GM18511 (cell line): ENCODE data around the gene BPIFB1.

Experiments used
- ATAC-seq: cut with Tn5 transposase; IDR thresholded peaks from one replicate; pipeline ENCODE4 v1.9.1; 2021; ENCODE audit warnings: mild to moderate bottlenecking, moderate library complexity; ENCODE audit not compliant: unreplicated experiment

The BPIFB1 gene

GRCh38 chr20:33272155-33272873, 10.7 kb upstream of the BPIFB1 start:
- no peak for ATAC-seq

DNA sequence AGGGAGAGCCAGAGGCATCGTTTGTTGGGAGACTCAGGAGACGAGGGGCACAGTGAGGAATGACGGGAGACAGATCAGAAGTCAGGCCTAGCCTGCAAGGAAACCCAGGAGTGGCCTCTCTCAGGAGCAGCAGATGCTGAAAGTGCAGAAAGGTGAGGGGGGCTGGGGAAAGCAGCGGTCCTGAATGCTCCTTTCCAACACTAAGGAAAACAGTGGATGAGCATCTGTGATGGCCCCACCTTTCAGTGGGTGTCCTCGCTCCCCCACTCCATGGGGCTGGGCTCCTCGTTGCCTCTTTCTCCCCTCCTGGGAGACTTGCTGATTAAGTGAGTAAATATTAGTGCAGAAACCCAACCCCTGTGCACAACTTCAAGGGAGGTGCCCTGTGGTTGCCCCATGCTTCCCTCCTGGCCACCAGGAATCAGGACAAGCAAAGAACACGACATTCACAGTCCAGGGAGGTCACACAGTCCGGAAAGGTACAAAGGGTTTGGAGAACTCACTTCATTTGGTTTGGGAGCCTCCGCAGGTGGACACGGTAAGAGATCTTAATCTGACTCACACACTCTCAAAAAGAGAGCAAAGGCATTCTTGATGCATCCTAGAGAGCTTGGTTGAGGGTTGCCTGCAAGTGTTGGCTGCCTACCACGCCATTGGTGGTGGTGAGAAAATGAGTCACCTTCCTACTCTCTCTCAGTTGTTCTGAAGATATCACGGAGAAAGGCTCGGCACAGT, 9.7 kb upstream of the BPIFB1 start:
- ATAC-seq, result no peak

DNA sequence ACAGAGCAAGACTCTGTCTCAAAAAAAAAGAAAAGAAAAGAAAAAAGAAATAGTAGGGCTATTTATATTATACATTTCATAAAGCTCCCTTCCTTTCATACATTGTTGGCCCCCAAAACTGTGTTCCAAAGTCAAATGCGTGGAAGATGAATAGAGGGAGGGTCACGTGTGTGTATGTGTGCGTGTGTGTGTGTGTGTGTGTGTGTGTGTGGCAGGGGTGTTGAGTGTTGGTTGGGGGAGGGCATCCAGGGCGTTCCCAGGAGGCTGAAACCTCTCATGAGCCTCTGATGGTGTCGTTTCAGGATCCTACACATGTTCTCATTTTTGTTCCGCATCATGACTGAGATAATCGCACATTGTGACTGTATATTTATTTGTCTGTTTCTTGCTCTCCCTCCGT, 7.8 kb upstream of the BPIFB1 start:
- no peak for ATAC-seq

GRCh38 chr20:33275871-33276270, 7.1 kb upstream of the BPIFB1 start:
- ATAC-seq, result no peak

DNA sequence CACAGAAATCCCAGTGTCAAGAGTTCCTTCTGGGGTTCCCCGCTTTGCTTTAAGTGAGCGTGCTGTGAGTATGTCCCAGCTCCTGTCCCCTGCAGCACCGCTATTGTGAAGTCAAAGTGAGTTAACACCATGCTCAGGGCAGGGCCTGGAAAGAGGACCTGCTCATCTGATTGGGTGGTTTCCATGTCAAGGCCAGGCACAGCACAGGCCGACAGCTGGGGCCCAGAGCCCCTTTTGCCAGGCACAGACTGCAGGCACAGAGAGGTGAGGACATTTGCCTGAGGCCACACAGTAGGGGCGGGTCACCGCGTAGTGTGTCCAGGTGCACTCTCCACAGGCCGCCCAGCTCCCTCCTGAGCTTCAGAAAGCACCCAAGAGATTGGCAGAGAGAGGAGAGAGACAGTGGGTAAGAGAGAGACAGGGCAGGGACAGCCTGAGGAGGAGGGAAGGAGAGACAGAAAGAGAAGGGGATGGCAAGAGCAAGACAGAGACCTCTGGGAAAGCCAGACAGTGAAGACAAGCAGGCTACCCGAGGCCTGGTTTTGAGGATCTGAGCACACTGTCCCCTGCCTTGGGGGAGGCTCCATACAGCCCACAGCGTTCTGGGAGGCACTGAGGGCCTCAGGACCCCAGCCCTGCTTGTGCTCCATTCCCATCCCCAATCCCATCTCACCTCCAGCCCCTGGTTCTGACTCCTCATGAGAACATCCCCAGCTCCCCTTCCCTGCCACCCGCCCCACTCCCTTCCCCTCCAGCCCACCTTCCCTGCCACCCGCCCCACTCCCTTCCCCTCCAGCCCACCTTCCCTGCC, 6.5 kb upstream of the BPIFB1 start:
- ATAC-seq, result no peak

DNA sequence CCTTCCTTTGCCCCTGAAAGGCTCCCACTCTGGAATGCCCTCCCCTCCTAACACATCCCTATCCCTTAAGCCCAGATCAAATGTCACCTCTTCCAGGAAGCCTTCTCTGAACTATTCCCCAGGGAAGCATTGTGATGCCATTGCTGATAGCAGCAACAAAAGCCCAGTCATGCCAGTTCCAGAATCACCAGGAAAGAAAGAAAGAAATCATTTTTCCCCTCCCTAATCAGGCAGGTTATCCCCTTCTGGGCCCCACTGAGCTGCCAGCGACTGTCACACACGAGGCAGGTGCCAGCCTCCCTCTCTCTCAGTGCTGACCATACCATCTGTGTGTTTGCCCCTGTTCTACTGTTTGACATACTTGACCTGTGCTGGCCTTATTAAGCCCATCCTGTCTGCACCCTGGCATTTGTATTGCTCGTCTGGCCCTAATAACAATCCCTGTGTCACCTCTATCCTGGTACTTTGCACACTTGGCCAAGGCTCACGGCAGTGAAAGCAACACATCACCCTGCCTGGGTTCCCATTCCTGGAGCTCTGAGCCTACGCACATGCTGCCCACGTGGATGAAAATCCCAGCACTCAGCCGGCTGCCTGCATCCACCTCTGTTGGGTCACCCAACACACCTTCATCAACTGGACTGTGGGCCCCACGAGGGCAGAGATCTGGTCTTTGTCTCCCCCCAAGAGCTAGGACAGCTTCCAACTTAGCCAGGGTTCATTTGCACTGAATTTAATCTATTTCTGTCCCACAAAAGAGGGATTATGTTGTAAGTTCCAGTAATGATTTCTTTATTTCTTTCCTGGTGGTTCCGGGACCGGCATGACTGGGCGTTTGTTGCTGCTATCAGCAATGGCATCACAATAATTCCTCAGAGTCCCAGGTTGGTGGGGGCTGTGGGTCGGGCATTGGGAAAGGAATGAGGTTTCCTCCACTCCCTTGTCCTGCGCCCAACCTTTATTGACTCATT, 5.3 kb upstream of the BPIFB1 start:
- ATAC-seq, result no peak

DNA sequence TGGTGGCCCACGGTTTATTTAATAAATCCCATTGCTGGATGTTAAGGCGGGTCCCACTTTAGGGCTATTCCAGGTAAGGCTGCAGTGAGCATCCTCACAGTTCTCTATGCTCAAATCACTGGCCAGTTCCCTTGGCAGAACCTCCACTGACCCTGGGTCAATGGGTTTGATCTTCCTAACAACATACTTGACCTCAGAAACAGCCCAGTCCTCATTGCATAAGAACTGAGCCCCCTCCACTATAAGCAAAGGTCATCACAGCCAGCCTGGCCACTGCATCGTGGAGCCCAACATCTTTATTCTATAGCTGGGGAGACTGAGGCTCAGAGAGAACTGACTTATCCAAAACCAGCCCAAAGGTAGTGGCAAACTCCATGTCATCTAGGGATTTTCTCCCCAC, 4.3 kb upstream of the BPIFB1 start:
- no peak for ATAC-seq

DNA sequence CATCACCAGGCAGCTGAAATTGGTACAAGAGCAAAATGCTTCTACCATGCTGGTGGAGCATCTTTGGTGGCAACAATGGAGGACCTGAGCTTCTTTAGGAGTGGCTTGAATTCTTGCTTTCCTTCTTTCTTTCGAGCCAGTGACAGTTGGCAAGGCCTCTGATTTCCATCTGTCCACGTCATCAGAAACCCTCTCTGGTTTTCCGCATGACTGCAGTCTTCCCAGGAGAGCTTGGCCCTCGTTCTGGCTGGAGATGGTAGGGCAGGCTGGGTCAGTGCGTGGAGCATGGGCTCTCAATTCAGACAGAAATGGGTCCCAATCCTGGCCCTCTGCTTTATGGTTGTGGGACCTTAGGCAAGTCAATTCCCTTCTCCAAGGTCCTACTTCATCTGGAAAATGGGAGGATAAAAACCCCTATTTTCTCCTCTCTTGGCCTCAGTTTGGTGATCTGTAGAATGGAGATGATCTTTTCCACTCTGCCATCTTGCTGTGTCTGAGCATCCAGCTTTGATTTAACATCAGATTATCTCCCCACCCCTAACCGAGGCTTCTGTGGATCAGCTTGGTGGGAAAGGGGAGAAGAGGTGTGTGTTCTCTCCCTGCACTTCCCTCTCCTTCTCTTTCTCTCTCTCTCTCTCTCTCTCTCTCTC, 3.6 kb upstream of the BPIFB1 start:
- ATAC-seq, result no peak

DNA sequence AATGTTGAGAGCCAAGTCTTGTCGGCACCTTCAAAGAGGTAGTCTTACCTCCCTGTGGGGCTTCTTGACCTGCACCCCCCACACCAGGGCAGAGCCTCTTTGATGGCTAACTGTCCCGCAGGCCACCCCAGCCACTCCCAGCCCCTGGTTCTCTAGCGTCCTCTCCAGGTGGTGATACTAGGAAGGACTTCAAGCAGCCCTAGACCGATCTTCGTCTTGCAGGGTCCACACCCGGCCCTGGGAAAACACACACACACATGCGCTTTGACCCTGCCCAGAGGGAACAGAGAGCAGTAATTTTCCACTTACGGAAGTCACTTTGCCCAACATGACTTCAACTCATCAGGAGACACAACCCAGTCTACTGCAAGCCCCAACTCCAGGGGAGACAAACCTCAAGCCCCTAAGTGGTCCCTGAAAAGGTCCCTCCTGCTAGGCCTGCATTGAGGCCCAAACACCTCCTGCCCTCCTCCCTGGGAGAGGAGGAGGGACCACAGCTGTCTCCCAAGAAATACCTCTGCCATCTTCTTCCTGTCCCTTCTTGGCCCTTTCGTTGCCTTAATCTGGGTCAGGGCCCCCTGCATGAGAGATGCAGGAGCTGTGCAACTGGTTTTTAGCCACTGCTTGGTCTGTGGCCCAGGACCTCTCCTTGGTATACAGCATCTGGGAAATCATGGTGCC, 2.9 kb upstream of the BPIFB1 start:
- ATAC-seq, result no peak

DNA sequence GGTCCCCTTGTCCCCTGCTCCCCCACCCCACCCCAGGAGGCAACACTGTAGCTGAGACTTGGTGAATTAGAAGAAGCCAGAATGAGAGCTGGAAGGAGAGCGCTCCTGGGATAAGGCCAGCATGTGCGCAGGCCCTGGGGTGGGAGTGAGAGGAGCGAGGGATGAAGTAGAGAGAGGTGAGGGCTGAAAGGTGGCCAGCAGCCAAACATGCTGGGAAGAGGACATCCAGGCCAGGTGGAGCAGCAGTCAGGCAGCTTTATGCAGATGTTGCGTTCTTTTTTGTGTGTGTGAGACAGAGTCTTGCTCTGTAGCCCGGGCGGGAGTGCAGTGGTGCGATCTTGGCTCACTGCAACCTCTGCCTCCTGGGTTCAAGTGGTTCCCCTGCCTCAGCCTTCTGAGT, 2.2 kb upstream of the BPIFB1 start:
- ATAC-seq, result no peak

GRCh38 chr20:33281550-33282146, 1.4 kb upstream of the BPIFB1 start:
- no peak for ATAC-seq

GRCh38 chr20:33282196-33282934, 649 bp upstream of the BPIFB1 start:
- ATAC-seq, result no peak

DNA sequence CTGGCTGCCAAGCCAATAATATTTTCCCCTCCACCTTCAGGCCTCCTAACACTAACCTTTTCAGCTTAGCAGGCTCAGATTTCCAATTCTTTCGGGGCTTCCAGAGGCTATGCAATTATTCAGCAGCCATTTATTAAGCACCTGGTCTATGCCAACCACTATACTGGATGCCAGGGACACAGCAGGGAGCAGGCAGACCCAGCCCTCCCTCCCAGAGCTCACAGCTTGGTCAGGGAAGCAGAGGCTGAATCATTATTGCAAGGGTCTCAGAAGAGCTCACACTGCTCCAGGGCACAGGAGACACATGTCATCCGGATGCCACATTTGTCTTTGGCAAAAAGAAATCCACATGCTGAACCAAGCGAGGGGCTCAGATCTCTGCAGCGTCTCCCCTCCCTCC, 1.3 kb downstream of the BPIFB1 start:
- ATAC-seq, result no peak

- ATAC-seq, result no peak
Measured at GRCh38 chr20:33284937-33285336, 1.9 kb downstream of the BPIFB1 start.

- no peak for ATAC-seq
Measured at GRCh38 chr20:33285861-33286495, 3.0 kb downstream of the BPIFB1 start.

GRCh38 chr20:33287884-33288283, 4.9 kb downstream of the BPIFB1 start:
- ATAC-seq, result no peak

GRCh38 chr20:33290852-33291251, 7.8 kb downstream of the BPIFB1 start:
- no peak for ATAC-seq

DNA sequence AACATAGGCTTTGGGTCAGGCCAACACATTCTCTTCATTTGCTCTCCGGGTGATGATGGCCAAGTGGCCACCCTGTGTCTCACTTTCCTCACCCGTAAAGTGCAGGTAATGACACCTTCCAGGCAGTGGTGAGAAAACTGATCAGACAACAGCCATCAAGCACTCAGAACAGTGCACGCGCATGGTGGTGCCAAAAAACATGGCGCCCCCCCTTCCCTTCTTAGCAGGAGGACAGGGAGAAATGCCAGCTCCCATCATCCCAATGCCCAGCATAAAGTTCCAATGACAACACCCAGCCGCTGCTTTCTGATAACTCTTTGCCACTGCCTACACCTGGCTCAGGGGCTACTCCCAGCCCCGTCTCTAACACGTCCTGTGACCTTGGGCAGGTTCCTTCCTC, 8.4 kb downstream of the BPIFB1 start:
- ATAC-seq, result no peak
